Measurements from ENCODE around the gene CHRND.

Gene CHRND

DNA sequence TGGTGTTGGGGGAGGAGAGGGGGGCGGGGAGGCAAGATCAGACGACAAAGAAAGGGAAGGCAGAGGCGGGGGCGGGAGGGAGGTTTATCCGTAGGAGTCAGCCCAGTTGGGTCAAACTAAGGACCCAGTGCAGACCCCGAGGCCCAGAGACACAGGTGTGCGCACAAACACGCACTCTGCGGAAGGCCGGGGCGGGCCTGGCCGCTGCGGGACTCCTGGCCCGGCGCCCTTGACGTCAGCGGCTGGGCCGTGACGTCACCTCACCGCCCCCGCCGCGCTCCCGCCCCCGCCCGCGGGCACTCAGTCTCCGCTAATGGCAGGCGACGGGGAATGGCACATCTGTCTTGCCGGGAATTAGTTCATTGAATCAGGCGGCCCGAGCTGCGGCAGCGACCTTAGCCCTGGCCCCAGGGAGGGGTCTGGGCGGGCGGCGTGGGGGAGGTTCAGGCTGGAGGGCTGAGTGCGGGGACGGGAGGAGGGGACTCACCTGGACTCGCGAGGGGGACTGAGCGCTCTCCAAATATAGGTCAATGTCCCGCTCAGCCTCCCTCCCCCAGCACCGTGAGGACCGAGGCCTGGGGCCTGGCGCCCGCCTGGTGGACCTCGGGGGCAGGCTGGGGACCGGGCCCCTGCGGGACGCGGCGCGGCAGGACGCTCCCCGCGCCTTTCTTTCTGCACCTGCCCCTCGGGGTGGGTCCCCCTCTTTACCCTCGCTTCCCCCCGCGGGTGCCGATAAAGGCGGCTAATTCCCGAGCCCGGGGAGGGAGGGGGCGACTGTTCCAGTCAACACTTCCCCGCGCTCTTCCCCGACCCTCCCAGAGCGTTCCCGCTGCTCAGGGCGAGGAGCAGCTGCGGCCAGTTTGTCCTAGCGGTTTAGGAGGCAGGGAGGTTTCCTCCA is 22.8 kb upstream of the CHRND start:
- in situ Hi-C loops (cut with MboI; ENCODE audit: low sequenced_read_pairs): no loop called here

DNA sequence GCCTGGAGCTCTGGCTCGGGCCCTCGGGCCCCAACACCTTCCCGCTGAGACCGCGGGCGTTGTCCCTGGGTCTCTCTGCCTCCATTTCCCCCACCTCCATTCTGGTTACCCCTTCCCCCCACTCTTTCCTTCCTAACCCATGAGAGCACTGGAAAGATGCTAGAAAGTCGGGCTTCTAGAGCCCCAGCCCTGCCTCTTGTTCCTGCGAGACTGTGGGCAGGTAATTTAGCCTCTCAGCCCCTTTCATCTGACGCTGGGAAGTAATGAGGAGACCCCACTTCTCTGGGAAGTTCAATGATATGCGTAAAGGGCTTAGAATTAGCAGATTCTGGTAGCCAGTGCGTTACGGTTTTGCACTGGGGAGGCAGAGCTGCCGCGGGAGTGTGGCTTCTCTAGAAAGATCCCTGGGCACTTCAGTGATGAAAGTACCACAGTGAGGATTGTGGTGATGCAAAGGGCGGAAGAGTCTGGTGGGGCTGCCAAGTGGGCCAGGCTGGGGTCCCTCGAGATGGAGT is 22.1 kb upstream of the CHRND start:
- in situ Hi-C loops (cut with MboI; ENCODE audit: low sequenced_read_pairs): no loop called here

DNA sequence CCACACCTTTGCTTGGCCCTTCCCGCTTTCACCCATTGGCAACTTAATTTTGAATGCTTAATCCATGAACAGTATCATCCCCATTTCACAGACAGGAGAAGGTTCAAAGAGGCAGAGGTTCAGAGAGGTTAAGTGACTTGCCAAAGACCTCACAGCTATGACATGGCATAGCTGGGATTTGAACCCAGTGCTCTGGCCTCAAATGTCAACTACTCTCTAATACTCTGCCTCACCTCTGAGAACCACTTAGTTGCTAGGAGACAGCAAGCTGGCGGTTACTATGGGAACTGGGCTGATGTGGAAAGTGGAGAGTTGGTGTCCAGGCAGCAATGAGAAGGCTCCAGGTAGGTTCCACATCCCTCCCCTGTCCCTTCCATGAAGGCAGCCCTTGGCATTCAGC is 21.5 kb upstream of the CHRND start:
- in situ Hi-C loops (cut with MboI; ENCODE audit: low sequenced_read_pairs): no loop called here

DNA sequence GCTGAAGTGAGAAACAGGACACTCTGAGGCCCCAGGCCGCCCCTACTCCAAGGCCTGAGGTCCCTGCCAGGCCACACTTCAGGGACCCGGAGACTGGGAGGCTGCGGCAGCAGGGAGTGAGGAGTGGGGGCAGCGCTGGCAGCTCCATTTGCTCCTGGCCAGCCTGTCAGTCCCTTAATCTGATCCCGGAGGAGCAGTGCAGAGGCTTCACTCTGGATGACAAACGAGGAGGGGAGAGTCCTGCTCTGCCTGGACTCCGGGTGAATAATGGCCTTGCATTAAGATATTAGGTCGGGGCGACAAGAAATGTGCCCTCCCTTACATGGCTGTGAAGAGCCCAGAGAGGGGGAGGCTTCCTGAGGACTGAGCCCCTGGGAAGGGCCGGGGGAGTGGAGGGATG is 20.1 kb upstream of the CHRND start:
- in situ Hi-C loops (cut with MboI; ENCODE audit: low sequenced_read_pairs): no loop called here

DNA sequence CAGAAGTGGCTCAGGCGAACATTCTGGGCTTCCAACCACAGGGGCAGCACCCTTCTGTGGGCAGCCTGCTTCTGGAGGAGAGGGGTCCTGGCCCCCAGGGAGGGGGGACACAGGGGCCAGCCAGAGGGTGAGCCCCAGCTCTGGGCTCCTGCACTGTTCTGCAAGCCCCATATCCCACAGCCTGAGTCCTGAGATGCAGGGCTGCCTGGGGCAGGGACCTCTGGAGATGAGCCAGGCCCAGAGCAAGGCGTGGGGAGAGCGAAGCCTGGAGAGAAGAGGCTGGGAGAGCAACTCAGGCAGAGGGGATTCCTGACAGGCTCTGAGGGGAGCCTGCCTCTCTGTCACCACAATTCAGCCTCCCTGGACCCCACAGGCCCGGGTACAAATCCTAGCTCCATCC is 19.3 kb upstream of the CHRND start:
- in situ Hi-C loops (cut with MboI; ENCODE audit: low sequenced_read_pairs): no loop called here

DNA sequence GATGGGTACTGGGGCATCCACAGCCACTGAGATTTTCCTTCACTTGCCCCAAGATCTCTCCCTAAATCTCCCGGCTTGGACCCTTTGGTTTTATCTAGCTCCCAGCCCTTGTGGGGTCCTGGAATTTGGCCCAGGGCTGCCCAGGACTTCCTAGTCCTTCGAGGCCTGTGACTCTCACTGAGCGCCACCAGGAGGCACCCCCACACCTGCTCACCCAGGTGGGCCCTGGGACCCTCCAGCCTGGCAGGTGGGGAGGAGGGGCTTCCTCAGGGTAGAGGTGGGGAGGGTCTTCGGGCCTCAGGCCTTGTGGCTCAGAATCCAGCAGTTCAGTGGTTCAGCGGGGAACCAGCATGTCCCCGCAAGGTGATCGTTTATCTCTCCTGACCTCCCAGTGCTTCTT is 17.7 kb upstream of the CHRND start:
- in situ Hi-C loops (cut with MboI; ENCODE audit: low sequenced_read_pairs): no loop called here

DNA sequence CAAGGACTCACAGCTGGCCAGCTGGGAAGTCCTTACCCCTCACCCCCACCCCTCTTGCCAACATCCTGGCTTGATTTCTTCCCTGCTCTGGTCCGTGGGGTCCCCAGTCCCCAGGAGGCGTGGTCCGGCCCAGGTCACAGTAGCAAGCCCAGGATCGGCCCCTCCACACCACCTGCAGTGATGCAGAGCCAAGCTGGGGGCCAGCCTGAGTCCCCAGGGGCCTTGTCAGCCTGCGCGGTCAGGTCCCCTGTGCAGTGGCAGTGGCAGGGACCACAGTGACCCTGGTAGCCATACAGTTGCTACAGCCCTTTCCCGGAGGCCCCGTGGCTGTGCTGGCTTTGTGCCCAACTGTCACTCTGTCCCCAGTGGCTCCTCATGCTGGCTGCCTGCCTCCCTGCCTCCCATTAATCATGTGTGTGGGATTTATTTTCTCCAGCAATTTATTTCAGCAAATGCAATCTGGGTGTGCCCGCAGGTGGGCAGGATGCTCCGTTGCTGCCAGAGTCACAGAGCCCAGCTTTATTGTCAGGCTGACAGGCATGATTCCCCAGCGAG is 14.5 kb upstream of the CHRND start:
- in situ Hi-C loops (cut with MboI; ENCODE audit: low sequenced_read_pairs): no loop called here

DNA sequence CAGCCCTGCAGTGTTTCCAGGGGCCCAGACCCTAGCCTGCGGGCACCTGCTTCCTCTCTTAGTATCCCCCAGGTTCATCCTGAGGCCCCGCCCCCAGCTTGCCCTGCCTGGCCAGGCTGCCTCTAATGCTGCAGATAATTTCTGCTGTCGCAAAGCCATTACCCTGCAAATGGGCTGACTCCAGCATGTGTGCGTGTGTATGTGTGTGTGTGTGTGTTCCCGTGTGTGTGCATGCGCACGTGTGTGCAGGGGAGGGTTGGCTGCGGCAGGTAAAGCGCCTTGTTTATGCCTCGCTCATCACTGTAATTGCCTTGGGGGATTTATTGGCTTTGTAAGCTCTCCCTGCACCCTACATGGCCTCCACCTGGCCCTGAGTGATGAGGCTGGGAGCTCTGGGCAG is 13.4 kb upstream of the CHRND start:
- in situ Hi-C loops (cut with MboI; ENCODE audit: low sequenced_read_pairs): no loop called here

DNA sequence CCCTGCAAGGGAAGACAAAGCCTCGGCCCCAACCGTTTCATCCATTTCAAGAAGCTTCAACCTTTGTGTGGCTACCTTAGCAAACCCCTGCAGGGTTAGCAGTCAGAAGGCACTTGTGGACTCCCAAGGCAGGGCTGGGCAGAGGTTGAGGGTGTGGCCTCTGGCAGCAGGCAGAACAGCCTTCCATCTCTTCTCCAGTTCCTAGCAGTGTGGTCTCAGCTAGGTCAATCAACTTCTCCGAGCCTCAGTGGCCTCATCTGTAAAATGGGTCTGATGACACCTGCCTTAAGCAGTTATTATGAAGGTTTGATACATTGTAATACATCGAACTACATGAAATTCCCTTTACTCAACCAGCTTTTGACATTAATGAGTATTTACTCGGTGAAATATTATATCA is 12.6 kb upstream of the CHRND start:
- in situ Hi-C loops (cut with MboI; ENCODE audit: low sequenced_read_pairs): no loop called here

DNA sequence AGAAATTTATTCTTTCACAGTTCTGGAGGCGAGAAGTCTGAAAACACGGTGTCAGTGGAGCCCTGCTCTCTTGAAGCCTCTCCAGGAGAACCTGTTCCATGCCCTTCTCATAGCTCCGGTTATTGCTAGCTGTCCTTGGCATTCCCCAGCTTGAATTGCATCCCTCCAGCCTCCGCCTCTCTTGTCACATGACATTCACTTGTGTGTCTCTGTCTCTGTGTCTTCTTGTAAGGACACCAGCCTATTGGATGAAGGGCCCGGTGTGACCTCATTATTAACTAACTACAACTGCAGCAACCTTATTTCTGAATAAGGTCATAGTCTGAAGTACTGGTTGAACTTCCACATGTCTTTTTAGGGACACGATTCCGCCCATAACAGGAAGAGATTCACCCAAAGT is 10.3 kb upstream of the CHRND start:
- in situ Hi-C loops (cut with MboI; ENCODE audit: low sequenced_read_pairs): no loop called here

DNA sequence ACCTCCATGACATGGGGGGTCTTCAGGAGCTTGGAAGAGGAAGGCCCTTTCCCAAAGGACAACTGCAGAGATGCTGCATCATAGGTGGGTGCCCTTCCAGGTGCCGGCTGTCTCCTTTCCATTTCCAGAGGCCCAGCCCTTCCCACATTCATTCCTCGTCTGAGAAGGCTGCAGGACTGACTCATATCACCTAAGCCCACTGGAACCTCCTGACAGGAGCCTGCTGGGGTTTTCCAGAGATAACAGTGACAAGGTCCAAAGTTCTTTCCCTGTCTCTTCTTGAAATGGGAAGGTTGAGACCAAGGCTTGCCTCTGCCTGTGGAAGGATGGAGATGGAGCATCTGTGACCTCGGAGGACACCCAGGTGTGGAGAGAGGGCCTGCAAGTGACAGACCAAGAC is 9.4 kb upstream of the CHRND start:
- in situ Hi-C loops (cut with MboI; ENCODE audit: low sequenced_read_pairs): no loop called here

DNA sequence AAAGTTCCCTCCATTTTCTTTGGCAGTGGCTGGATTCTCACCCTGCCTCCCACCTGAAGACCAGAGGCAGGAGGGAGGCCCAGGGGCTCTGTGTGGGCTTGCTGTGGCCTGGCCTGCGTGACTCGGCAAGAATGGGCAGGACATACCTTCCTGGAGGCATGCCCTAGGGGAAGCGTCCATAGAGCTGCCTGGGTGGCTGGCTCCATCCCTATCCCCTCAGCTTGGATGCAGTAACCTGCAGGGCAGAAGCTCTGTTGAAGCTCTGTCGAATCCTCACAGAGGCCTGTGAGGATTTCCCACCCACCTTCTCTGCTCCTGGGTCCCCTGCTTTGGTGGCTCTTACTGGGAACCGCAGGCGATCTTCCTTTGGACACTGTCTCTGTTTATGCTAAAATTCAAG is 7.1 kb upstream of the CHRND start:
- in situ Hi-C loops (cut with MboI; ENCODE audit: low sequenced_read_pairs): no loop called here

DNA sequence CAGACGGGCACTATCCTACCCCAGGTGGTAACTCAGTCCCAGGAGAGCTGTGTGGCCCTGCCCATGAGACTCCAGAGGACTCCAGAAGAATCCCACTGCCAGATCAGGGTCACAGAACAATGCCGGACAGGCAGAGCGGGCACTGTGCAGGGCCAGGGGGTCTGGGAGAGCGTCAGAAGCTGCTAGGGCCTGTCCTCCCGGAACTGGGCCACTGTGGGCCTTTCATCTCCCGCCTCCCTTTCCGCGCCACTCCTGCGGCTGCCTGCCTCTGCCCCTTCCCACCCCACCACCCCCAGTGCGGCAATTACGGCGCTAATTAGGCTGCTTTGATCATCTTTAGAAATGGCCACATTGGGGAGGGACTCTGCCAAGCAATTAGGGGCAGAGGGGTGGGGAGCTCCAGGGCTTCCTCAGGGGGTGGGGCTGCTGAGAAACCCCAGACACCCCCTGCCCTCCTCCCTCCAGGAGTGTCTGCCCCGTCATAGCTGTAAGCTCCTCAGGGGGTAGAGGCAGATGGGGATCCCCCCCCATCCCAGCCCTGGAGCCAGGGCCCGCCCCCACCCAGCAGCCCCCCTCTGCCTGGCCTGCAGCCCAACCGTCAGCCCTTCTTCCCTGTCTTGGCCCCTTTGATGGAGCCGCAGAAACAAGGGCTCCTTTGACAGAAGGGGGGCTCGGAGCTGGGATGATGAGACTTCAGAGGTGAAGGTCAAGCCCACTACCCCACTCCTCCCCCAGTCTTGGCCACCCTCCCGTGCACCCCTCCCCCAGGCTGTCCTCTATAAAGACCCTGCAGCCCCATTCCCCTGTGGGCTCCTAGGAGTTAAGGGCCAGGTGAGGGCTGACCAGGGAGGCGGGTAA is 6.2 kb upstream of the CHRND start, which contains the start of gene PRSS56:
Gene PRSS56, plus strand, starts transcription at position 808 of the 858 bp plus-strand sequence. CDS start 211 bp downstream, outside the sequence.
- in situ Hi-C loops (cut with MboI; ENCODE audit: low sequenced_read_pairs): no loop called here

DNA sequence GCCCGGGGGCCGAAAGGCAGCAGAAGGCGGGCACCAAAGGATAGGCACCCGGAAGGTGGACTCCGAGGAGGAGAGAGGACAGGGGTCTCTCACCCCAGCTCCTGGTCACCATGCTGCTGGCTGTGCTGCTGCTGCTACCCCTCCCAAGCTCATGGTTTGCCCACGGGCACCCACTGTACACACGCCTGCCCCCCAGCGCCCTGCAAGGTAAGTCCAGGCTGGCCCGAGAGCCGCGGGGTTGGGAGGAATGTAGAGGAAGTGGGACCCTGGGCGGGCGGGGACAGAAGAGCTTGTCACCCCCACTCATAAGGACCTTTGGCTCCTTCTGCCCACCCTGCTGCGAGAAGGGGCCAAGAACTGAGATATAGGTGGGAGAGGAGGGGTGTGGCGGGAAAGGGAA is 5.5 kb upstream of the CHRND start:
- in situ Hi-C loops (cut with MboI; ENCODE audit: low sequenced_read_pairs): no loop called here

DNA sequence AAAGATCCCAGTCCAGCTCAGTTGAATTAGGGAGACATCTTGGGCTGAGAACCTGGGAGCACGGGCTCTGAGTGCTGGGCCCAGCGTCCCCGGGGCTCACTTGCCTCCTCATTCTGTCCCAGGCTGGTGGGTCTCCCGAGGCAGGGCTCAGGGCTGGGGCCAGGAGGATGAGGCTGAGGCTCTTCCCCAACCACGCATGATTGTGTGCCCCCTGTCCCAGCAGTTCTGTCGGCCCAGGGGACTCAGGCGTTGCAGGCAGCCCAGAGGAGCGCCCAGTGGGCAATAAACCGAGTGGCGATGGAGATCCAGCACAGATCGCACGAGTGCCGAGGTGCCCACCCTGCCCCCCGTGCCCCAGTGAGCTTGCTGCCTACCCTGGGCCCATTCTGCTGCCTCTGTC is 4.9 kb upstream of the CHRND start:
- in situ Hi-C loops (cut with MboI; ENCODE audit: low sequenced_read_pairs): no loop called here

DNA sequence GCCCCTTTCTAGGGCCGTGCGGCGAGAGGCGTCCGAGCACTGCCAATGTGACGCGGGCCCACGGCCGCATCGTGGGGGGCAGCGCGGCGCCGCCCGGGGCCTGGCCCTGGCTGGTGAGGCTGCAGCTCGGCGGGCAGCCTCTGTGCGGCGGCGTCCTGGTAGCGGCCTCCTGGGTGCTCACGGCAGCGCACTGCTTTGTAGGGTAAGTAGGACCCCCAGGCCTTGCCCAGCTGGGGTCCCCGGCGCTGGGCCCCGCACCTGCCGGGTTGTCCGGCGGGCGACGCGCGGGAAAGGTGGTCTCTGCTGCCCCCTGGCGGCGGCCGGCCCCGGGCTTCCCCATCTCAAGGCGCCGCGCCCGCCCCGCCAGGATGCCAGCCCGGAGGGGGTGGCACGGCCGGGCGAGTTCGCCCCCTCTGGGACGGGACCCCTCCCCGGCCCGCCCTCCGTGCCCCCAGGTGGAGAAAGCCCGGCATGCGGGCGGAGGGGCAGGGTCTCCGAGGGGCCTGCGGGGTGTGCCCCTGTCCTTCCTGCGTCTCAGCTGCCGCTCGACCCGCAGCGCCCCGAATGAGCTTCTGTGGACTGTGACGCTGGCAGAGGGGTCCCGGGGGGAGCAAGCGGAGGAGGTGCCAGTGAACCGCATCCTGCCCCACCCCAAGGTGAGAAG is 3.9 kb upstream of the CHRND start:
- in situ Hi-C loops (cut with MboI; ENCODE audit: low sequenced_read_pairs): no loop called here

DNA sequence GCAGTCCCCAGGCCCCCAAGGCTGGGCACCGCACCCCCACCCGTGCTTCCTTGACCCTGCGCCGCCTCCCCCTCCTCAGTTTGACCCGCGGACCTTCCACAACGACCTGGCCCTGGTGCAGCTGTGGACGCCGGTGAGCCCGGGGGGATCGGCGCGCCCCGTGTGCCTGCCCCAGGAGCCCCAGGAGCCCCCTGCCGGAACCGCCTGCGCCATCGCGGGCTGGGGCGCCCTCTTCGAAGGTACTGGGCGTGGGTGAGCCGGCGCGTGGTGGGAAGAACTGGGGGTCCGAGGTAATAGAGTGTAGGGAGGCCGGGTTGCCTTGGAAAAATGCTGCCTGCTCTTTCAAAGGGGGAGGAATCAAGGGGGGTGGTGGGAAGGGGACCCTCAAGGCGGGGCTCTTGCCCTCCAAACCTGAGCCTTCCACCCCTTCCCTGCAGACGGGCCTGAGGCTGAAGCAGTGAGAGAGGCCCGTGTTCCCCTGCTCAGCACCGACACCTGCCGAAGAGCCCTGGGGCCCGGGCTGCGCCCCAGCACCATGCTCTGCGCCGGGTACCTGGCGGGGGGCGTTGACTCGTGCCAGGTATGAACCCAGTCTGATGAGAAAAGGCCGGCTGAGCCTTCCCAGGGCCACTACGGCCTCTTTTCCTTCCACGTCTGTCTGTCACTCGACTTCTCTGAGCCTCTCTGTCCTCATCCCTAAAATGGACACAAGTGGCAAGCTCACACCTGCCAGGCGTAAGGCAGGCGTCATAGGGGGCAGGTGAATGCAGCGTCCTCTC is 3.1 kb upstream of the CHRND start:
- in situ Hi-C loops (cut with MboI; ENCODE audit: low sequenced_read_pairs): no loop called here

DNA sequence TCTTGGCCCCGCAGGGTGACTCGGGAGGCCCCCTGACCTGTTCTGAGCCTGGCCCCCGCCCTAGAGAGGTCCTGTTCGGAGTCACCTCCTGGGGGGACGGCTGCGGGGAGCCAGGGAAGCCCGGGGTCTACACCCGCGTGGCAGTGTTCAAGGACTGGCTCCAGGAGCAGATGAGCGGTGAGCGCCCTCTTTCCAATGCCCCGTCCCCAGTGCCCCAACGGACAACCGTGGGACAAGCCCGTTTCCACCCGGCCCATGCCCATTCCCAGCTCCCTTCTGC is 2.6 kb upstream of the CHRND start:
- in situ Hi-C loops (cut with MboI; ENCODE audit: low sequenced_read_pairs): no loop called here

DNA sequence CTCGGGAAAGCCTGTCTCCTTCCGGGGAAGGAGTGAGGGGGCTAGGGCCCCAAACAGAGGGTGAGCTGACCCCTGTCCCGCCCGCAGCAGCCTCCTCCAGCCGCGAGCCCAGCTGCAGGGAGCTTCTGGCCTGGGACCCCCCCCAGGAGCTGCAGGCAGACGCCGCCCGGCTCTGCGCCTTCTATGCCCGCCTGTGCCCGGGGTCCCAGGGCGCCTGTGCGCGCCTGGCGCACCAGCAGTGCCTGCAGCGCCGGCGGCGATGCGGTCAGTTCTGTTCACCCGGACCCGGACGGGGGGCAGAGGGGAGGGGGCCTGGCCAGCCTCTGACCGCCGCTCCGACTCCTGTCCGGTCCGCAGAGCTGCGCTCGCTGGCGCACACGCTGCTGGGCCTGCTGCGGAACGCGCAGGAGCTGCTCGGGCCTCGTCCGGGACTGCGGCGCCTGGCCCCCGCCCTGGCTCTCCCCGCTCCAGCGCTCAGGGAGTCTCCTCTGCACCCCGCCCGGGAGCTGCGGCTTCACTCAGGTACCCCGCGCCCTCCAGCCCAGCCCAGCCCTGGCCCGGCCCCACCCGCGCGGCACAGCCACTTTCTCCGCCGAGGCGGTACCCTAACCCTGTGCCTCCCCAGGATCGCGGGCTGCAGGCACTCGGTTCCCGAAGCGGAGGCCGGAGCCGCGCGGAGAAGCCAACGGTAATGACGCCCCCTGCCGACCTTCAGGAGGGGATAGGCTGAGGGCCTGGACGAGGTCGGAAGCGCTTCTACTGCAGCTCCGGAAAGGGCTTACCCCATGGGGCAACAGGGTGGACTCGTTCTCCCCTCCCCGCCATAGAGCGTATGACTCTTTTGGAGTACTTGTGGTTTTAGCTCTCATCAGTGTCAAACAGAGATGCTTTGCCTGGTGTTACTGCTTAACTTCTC is 2.0 kb upstream of the CHRND start:
- in situ Hi-C loops (cut with MboI; ENCODE audit: low sequenced_read_pairs): no loop called here
